GM13977 (cell line): Measurements from ENCODE around the gene MPP7.

Experiments
- DNase-seq: peaks from one replicate; pipeline ENCODE4 v3.0.0; 2012; ENCODE audit warnings: low spot score
- in situ Hi-C: fragments of 300-500 bp; cut with MboI; formaldehyde crosslinking; loops from one replicate; pipeline ENCODE4 v1.12.0; 2022; ENCODE audit warnings: low sequenced_read_pairs, low pct_unique_long_range_greater_than_20kb, mixed read lengths, inconsistent platforms; ENCODE audit not compliant: unreplicated experiment
- TF ChIP-seq, protein P1 (sequence below): IDR thresholded peaks from 2 replicates; pipeline ENCODE4 v1.5.1; 2012; ENCODE audit warnings: mild to moderate bottlenecking, control low read depth; ENCODE audit not compliant: insufficient read depth; ENCODE audit errors: extremely low read depth, missing control alignments

MPP7 gene

DNA sequence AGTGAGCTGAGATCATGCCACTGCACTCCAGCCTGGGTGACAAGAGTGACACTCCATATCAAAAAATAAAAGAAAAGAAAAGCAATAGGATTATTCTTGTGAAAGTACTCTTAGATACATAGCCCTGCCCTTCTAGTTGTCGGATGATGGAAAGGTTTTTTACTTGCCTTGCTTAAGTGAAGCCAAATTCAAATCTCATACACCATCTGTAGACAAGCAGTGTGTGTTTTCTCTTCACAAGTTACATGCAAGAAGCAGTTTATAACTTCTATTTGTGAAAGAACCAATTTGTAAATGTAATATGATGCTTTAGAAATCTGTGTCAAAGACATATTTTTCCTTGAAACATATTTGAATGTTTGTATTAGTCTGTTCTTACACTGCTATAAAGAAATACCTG lies 15.8 kb upstream of the MPP7 start:
- DNase-seq: no peak
- in situ Hi-C loops: no loop called here
- TF ChIP-seq, protein P1, sequence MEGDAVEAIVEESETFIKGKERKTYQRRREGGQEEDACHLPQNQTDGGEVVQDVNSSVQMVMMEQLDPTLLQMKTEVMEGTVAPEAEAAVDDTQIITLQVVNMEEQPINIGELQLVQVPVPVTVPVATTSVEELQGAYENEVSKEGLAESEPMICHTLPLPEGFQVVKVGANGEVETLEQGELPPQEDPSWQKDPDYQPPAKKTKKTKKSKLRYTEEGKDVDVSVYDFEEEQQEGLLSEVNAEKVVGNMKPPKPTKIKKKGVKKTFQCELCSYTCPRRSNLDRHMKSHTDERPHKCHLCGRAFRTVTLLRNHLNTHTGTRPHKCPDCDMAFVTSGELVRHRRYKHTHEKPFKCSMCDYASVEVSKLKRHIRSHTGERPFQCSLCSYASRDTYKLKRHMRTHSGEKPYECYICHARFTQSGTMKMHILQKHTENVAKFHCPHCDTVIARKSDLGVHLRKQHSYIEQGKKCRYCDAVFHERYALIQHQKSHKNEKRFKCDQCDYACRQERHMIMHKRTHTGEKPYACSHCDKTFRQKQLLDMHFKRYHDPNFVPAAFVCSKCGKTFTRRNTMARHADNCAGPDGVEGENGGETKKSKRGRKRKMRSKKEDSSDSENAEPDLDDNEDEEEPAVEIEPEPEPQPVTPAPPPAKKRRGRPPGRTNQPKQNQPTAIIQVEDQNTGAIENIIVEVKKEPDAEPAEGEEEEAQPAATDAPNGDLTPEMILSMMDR: no peak

DNA sequence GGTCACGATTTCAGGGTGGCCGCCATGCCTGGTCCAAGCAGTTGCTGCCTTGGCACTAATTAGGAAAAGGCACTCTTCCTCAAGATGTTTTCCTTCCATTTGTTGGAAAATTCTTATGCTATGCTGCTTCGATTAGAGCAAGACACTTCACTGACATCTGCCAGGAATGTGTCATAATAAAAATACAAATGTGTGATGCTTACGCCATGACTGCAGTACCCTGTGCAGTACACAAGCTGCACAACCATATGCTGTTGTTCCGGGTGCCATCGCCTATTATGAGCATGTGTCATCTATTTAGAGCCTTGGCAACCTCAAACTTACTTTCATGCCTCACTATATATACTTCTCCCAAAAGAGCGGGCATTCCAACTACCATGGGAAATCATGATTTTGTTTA lies 14.9 kb upstream of the MPP7 start:
- TF ChIP-seq, protein P1: no peak
- no peak for DNase-seq
- in situ Hi-C loops: no loop called here

DNA sequence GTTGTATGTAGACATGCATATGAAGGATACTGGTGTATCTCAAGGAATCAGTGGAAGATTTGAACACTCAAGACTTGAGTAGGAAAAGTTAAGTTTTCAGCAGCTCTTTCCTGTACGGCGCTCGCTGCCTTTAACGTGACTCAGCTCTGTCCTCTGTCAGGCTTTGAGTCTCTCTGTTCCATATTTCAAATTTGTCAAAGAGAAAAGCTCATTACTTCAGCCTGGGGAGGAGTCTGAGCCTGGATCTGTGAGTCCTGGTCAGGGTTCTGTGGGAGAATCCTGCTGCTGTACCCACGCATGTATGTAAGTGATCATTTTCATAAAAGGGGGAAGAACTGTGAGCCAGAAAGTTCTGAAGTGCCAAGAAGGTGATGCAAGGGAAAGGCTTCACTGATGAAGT lies 13.8 kb upstream of the MPP7 start:
- in situ Hi-C loops: no loop called here
- DNase-seq: no peak
- TF ChIP-seq, protein P1: no peak

GRCh38 chr10:28315140-28315539 lies 12.3 kb upstream of the MPP7 start:
- DNase-seq: no peak
- in situ Hi-C loops: no loop called here
- TF ChIP-seq, protein P1: no peak

- TF ChIP-seq, protein P1: no peak
- in situ Hi-C loops: no loop called here
- DNase-seq: no peak
Measured at GRCh38 chr10:28314211-28314610, 11.3 kb upstream of the MPP7 start.

DNA sequence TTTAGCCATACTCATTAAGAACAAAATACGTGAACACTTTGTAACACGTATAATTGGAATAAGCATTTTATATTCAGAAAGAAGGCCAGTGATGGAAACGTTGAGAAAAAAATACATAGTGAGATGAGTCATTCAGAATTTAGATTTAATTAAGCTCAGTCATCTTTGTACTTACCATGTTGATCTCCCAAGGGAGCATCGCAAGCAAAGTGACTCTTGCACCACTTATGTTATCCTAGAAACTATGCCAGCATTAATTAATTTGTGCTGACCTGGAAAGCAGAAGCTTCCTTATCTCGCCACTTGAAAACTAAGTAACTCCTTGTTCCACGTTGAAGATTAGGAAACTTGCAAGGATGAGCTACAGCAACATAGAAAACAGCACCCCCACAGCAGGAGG lies 9.7 kb upstream of the MPP7 start:
- TF ChIP-seq, protein P1: no peak
- in situ Hi-C loops: no loop called here
- DNase-seq: no peak

DNA sequence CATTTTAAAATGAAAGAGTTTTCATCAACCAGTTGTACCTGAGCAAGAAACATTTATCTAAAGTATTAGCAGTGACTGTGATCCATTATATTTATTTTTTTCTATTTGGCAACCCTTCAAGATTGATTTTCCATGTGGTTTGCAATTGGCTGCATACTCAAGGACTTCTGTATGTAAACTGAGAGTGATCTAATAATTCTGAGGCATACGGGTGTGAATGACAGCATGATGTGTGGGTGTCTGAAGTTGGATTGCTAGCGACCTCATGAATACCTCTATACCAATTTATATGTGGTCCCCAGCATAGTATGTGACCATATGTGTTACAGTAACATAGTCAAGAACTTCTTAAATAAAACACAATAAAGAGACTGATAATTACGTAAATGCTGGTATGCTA lies 8.2 kb upstream of the MPP7 start:
- TF ChIP-seq, protein P1: no peak
- no peak for DNase-seq
- in situ Hi-C loops: no loop called here
